CD4-positive, alpha-beta T cell (primary cell): ENCODE results near the gene TBC1D22A. TPM values are rescaled to one million over a fixed set of nuclear protein-coding genes. Genes with fewer than 3 reads are reported as not detected.

Experiments
- ATAC-seq: fragments of 200-7000 bp; cut with Tn5 transposase; one replicate; pipeline ENCODE4 v1.10.0; 2022; ENCODE audit warnings: mild to moderate bottlenecking; ENCODE audit not compliant: poor library complexity
- CTCF ChIA-PET: fragments of 350-600 bp; sonication (Branson Sonifier 250); formaldehyde crosslinking; loops from one replicate; lab custom pipeline; 2021; ENCODE audit warnings: antibody characterized with exemption, inconsistent platforms; lab: Charles Lee
- POLR2A ChIA-PET: fragments of 350-600 bp; sonication (Branson Sonifier 250); formaldehyde crosslinking; loops from one replicate; lab custom pipeline; 2021; ENCODE audit warnings: antibody characterized with exemption, inconsistent platforms; lab: Charles Lee
- DNase-seq, 14 experiments: peaks; one replicate each; pipeline ENCODE4 v3.0.0-alpha.2; 2013 to 2020; ENCODE audit warnings: mixed read lengths in 2 of 14
- H3K27ac ChIP-seq, 2 donors: one replicate each; pipeline versions ENCODE4 v1.5.1 to v1.7.0; 2013; ENCODE audit warnings: low read length in 2 of 2, low read depth in 1 of 2, mild to moderate bottlenecking in 1 of 2
- H3K27me3 ChIP-seq, 2 experiments: 1 replicate in 1 of 2; 2 replicates in 1 of 2; pipeline versions ENCODE4 v1.6.1 to v1.7.0; 2013; ENCODE audit warnings: low read length in 2 of 2, control low read depth in 1 of 2, mild to moderate bottlenecking in 1 of 2, moderate library complexity in 1 of 2; ENCODE audit not compliant: insufficient read depth in 2 of 2, control insufficient read depth in 1 of 2
- H3K36me3 ChIP-seq: one replicate; pipeline ENCODE4 v1.6.1; 2013; ENCODE audit warnings: low read length, control low read depth; ENCODE audit not compliant: insufficient read depth
- H3K4me1 ChIP-seq: one replicate; pipeline ENCODE4 v1.6.1; 2013; ENCODE audit warnings: low read length, control low read depth; ENCODE audit not compliant: insufficient read depth
- H3K4me3 ChIP-seq: one replicate; pipeline ENCODE4 v1.5.1; 2013; ENCODE audit warnings: mild to moderate bottlenecking, low read length, moderate library complexity
- H3K9me3 ChIP-seq, 2 experiments: 1 replicate in 1 of 2; 2 replicates in 1 of 2; pipeline versions ENCODE4 v1.6.1 to v1.7.0; 2013; ENCODE audit warnings: low read length in 2 of 2, mild to moderate bottlenecking in 2 of 2, control low read depth in 1 of 2, moderate library complexity in 1 of 2; ENCODE audit not compliant: control insufficient read depth in 1 of 2, insufficient read depth in 1 of 2
- H3K27ac Mint-ChIP-seq: one replicate; pipeline ENCODE4 v1.8.0; 2020; ENCODE audit warnings: mixed read lengths
- H3K27me3 Mint-ChIP-seq: one replicate; pipeline ENCODE4 v1.8.0; 2021; ENCODE audit warnings: mixed read lengths
- H3K36me3 Mint-ChIP-seq: one replicate; pipeline ENCODE4 v1.8.0; 2021; ENCODE audit warnings: low read depth, mixed read lengths
- H3K4me1 Mint-ChIP-seq: one replicate; pipeline ENCODE4 v1.8.0; 2021; ENCODE audit warnings: low read depth, mixed read lengths
- H3K4me3 Mint-ChIP-seq: one replicate; pipeline ENCODE4 v1.8.0; 2020; ENCODE audit warnings: mild to moderate bottlenecking, mixed read lengths
- H3K9me3 Mint-ChIP-seq: one replicate; pipeline ENCODE4 v1.8.0; 2020; ENCODE audit warnings: mixed read lengths
- CTCF ChIP-seq: fragments of 200-600 bp; IDR thresholded peaks from one replicate; pipeline ENCODE4 v1.8.0; 2022; ENCODE audit warnings: antibody characterized with exemption, mild to moderate bottlenecking
- intact Hi-C, 2 experiments: fragments of 100-400 bp; cut with DNase I in 1 of 2; cut with micrococcal nuclease in 1 of 2; formaldehyde crosslinking; loops; one replicate each; pipeline versions ENCODE4 v1.15.1 to v1.9.0; 2023 to 2025; cut with DNase I, micrococcal nuclease
- total RNA-seq, 174 experiments: library from RNA in 2 of 174; stranded (reverse) in 2 of 174; gene quantifications; one replicate each; pipeline ENCODE4 v1.2.3 and lab custom pipeline; 2021 to 2026

The TBC1D22A gene
- total RNA-seq, 2 experiments from 2014 or later: 27.1 to 31.7 TPM

GRCh38 chr22:46963672-46964545 is 201.5 kb downstream of the TBC1D22A start:
- no peak for TF ChIP-seq CTCF
- H3K27me3 Mint-ChIP-seq: no peaks in the 10 kb centered on the region
- peaks cover 11% of the 10 kb centered on the region for H3K36me3 Mint-ChIP-seq
- DNase-seq (no peak), ATAC-seq (no peak)
- no peak overlapping the region for H3K4me3 Mint-ChIP-seq
- no peak overlapping the region for H3K27ac Mint-ChIP-seq
- no peaks in the 10 kb centered on the region for H3K36me3 ChIP-seq
- H3K4me3 ChIP-seq: no peak overlapping the region
- H3K4me1 Mint-ChIP-seq: peaks cover 19% of the 10 kb centered on the region
- POLR2A ChIA-PET: no interaction called here
- no peaks in the 10 kb centered on the region for H3K9me3 Mint-ChIP-seq
- CTCF ChIA-PET: no interaction called here
- intact Hi-C loops: no loop called here
- H3K27ac ChIP-seq: no peak overlapping the region
- no peaks in the 10 kb centered on the region for H3K9me3 ChIP-seq
- peaks cover 2% of the 10 kb centered on the region for H3K4me1 ChIP-seq
- no peaks in the 10 kb centered on the region for H3K27me3 ChIP-seq

- no peaks in the 10 kb centered on the region for H3K36me3 ChIP-seq
- H3K27ac ChIP-seq: no peak overlapping the region
- H3K9me3 Mint-ChIP-seq: no peaks in the 10 kb centered on the region
- H3K4me3 Mint-ChIP-seq: no peak overlapping the region
- DNase-seq (no peak), ATAC-seq (no peak)
- H3K36me3 Mint-ChIP-seq: peaks cover 11% of the 10 kb centered on the region
- no peak overlapping the region for H3K4me3 ChIP-seq
- TF ChIP-seq CTCF: no peak
- no peaks in the 10 kb centered on the region for H3K27me3 Mint-ChIP-seq
- intact Hi-C loops: no loop called here
- H3K4me1 Mint-ChIP-seq: peaks cover 28% of the 10 kb centered on the region
- no peaks in the 10 kb centered on the region for H3K9me3 ChIP-seq
- H3K4me1 ChIP-seq: peaks cover 8% of the 10 kb centered on the region
- ChIA-PET CTCF (no interaction called here), POLR2A (no interaction called here)
- H3K27ac Mint-ChIP-seq: no peak overlapping the region
- no peaks in the 10 kb centered on the region for H3K27me3 ChIP-seq
Measured at GRCh38 chr22:46964773-46965550, 202.5 kb downstream of the TBC1D22A start.

- CTCF ChIA-PET: no interaction called here
- Mint-ChIP-seq H3K4me3 (no peak overlapping the region), H3K9me3 (no peaks in the 10 kb centered on the region), H3K27ac (no peak overlapping the region), H3K27me3 (no peaks in the 10 kb centered on the region), H3K4me1 (peaks cover 34% of the 10 kb centered on the region), H3K36me3 (peaks cover 11% of the 10 kb centered on the region)
- DNase-seq (no peak), ATAC-seq (no peak)
- Histone ChIP-seq H3K4me1 (peaks cover 8% of the 10 kb centered on the region), H3K9me3 (no peaks in the 10 kb centered on the region), H3K27ac (no peak overlapping the region), H3K27me3 (no peaks in the 10 kb centered on the region), H3K4me3 (no peak overlapping the region), H3K36me3 (peaks cover 1% of the 10 kb centered on the region)
- TF ChIP-seq CTCF: no peak
- intact Hi-C loops: no loop called here
- POLR2A ChIA-PET: no interaction called here
Measured at GRCh38 chr22:46965555-46966494, 203.4 kb downstream of the TBC1D22A start.
